ENCODE results near the gene NPDC1. TPM values are rescaled to one million over a fixed set of nuclear protein-coding genes. Genes with fewer than 3 reads are reported as not detected.

Gene NPDC1
- total RNA-seq, 1 donor from 2014 or later = 260 TPM

DNA sequence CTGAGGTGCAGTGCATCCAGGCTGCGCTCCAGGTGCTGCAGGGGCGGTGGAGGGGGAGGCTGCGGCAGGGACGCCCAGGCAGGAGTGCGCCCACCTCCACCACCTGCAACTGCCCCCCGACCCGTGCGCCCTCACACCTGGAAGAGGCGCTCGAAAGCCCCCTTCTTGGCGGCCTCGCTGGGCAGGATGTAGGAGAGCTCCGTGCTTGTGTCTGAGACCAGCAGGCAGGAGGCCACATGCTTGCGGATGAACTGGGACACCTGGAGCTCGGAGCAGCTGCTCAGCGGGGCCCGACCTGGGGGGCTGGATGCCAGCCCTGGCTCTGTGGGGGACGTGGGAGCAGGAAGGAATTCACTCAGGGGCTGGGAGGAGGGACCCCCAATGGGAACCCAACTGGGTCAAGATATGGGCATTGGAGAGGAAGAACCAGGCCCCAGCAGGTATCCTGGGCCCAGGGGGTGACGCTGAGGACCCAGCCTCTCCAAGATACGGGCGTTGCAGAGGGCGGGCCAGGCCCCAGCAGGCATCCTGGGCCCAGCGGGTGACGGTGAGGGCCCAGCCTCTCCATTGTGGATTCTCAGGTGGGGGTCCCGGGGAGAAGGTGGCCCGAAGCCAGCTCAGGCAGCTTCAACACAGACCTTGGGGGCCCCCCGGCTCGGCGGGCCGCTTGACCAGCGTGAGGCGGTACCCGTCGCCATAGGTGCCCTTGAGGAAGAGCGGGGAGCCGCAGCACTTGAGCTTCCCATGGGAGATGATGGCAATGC, 31.0 kb downstream of the NPDC1 start:
- no peak for DNase-seq
- H3K4me3 Mint-ChIP-seq (ENCODE audit: unreplicated experiment) = no peak overlapping the region
- H3K9me3 Mint-ChIP-seq (ENCODE audit: unreplicated experiment) = peaks cover 1% of the 10 kb centered on the region
- no peaks in the 10 kb centered on the region for H3K4me1 Mint-ChIP-seq (ENCODE audit: low read depth, unreplicated experiment)
- H3K27me3 Mint-ChIP-seq (ENCODE audit: unreplicated experiment) = peaks cover 4% of the 10 kb centered on the region
- TF ChIP-seq CTCF (IDR thresholded peaks at IDR 0.05; ENCODE audit: partially characterized antibody, unreplicated experiment) = no peak
- H3K27ac Mint-ChIP-seq (ENCODE audit: unreplicated experiment) = no peak overlapping the region
- no peaks in the 10 kb centered on the region for H3K36me3 Mint-ChIP-seq (ENCODE audit: unreplicated experiment)

GRCh38 chr9:137014166-137014565, 31.8 kb downstream of the NPDC1 start:
- TF ChIP-seq CTCF (IDR thresholded peaks at IDR 0.05; ENCODE audit: partially characterized antibody, unreplicated experiment) = no peak
- DNase-seq = no peak
- H3K4me1 Mint-ChIP-seq (ENCODE audit: low read depth, unreplicated experiment) = no peaks in the 10 kb centered on the region
- H3K27ac Mint-ChIP-seq (ENCODE audit: unreplicated experiment) = no peak overlapping the region
- H3K36me3 Mint-ChIP-seq (ENCODE audit: unreplicated experiment) = no peaks in the 10 kb centered on the region
- peaks cover 4% of the 10 kb centered on the region for H3K27me3 Mint-ChIP-seq (ENCODE audit: unreplicated experiment)
- peaks cover 1% of the 10 kb centered on the region for H3K9me3 Mint-ChIP-seq (ENCODE audit: unreplicated experiment)
- H3K4me3 Mint-ChIP-seq (ENCODE audit: unreplicated experiment) = no peak overlapping the region

- Mint-ChIP-seq H3K27me3 (ENCODE audit: unreplicated experiment) (peaks cover 4% of the 10 kb centered on the region), H3K4me3 (ENCODE audit: unreplicated experiment) (no peak overlapping the region), H3K9me3 (ENCODE audit: unreplicated experiment) (peaks cover 1% of the 10 kb centered on the region), H3K36me3 (ENCODE audit: unreplicated experiment) (no peaks in the 10 kb centered on the region), H3K27ac (ENCODE audit: unreplicated experiment) (no peak overlapping the region), H3K4me1 (ENCODE audit: low read depth, unreplicated experiment) (no peaks in the 10 kb centered on the region)
- no peak for TF ChIP-seq CTCF (IDR thresholded peaks at IDR 0.05; ENCODE audit: partially characterized antibody, unreplicated experiment)
- DNase-seq = no peak
Measured at GRCh38 chr9:137013571-137013940, 32.4 kb downstream of the NPDC1 start.

DNA sequence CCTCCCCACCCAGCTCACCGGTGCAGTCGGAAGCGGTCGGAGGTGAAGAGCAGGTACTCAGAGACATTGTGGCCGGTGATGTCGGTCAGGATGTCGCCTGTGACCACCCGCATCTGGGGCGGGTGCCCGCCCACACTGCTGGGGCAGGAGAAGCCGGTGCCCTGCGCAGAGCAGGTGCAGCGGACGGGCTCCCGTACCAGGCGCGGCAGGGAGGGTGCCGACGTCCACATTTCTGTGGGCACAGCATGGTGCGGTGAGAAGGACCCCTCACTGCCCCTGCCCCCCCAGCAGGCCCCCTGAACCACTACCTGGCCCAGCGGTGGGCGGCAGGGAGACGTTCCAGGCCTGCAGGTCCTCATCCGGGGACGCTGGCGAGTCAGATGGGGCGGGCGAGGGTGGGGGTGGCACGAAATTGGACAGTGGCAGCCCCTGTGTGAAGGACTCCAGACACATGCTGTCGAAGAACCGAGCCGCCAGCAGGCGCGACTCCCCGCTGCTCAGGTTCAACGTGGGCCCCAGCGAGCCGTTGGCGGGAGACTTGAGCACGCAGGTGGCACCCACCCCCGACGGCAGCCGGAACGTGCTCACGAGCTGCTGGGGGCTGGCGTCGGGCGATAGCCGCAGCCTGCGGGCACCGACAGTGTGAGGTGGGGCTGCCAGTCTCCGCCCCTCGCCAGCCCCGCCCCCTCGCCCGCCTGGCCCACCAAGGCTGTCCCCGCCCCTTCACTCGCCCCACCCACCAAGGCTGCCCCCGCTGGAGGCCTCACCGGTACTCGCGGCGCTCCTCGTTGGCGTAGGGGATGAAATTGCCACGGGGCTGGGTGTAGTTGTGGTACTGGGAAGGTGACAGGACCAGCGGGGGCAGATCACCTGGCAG, 33.0 kb downstream of the NPDC1 start:
- Mint-ChIP-seq H3K4me1 (ENCODE audit: low read depth, unreplicated experiment) (no peaks in the 10 kb centered on the region), H3K9me3 (ENCODE audit: unreplicated experiment) (peaks cover 1% of the 10 kb centered on the region), H3K27ac (ENCODE audit: unreplicated experiment) (no peak overlapping the region), H3K36me3 (ENCODE audit: unreplicated experiment) (no peaks in the 10 kb centered on the region), H3K27me3 (ENCODE audit: unreplicated experiment) (peaks cover 4% of the 10 kb centered on the region), H3K4me3 (ENCODE audit: unreplicated experiment) (no peak overlapping the region)
- DNase-seq = no peak
- no peak for TF ChIP-seq CTCF (IDR thresholded peaks at IDR 0.05; ENCODE audit: partially characterized antibody, unreplicated experiment)

Measured in glutamatergic neuron (in vitro differentiated cells).